H9 (cell line): ENCODE measurements around the gene CERS2. TPM values are rescaled to one million over a fixed set of nuclear protein-coding genes. Genes with fewer than 3 reads are reported as not detected.

ENCODE experiments used
- DNase-seq: peaks from one replicate; pipeline ENCODE4 v3.0.0-alpha.2; 2017
- H2AFZ ChIP-seq: one replicate; pipeline ENCODE4 v1.6.1; 2013; ENCODE audit warnings: mild to moderate bottlenecking, low read length, control low read depth, moderate library complexity
- H2AK5ac ChIP-seq: 2 replicates; pipeline ENCODE4 v1.6.1; 2013; ENCODE audit warnings: low read length, control low read depth, mixed read lengths; ENCODE audit not compliant: insufficient read length
- H2BK120ac ChIP-seq: one replicate; pipeline ENCODE4 v1.6.1; 2013; ENCODE audit warnings: low read depth, mild to moderate bottlenecking, low read length, control low read depth, inconsistent platforms; ENCODE audit not compliant: poor library complexity, severe bottlenecking
- H2BK12ac ChIP-seq: 2 replicates; pipeline ENCODE4 v1.6.1; 2013; ENCODE audit warnings: low read length, control low read depth, mixed read lengths, low read depth; ENCODE audit not compliant: insufficient read length
- H2BK15ac ChIP-seq: 2 replicates; pipeline ENCODE4 v1.6.1; 2013; ENCODE audit warnings: low read depth, low read length, control low read depth
- H2BK20ac ChIP-seq: one replicate; pipeline ENCODE4 v1.6.1; 2013; ENCODE audit warnings: low read depth, mild to moderate bottlenecking, low read length, control low read depth, inconsistent platforms; ENCODE audit not compliant: poor library complexity, severe bottlenecking
- H2BK5ac ChIP-seq: 2 replicates; pipeline ENCODE4 v1.6.1; 2013; ENCODE audit warnings: low read length, control low read depth, mixed read lengths; ENCODE audit not compliant: insufficient read length
- H3K14ac ChIP-seq: 2 replicates; pipeline ENCODE4 v1.6.1; 2013; ENCODE audit warnings: low read length, control low read depth; ENCODE audit not compliant: insufficient read depth
- H3K18ac ChIP-seq: 2 replicates; pipeline ENCODE4 v1.6.1; 2013; ENCODE audit warnings: low read depth, mild to moderate bottlenecking, mixed read lengths, low read length, control low read depth; ENCODE audit not compliant: insufficient read length
- H3K23ac ChIP-seq: 2 replicates; pipeline ENCODE4 v1.6.1; 2013; ENCODE audit warnings: low read length, control low read depth, mixed read lengths, low read depth; ENCODE audit not compliant: insufficient read length
- H3K23me2 ChIP-seq: 2 replicates; pipeline ENCODE4 v1.6.1; 2013; ENCODE audit warnings: low read depth, mild to moderate bottlenecking, mixed read lengths, low read length, control low read depth; ENCODE audit not compliant: insufficient read length, poor library complexity, severe bottlenecking
- H3K27ac ChIP-seq: 2 replicates; pipeline ENCODE4 v1.5.1; 2013; ENCODE audit warnings: low read length, control low read depth, mixed read lengths, low read depth; ENCODE audit not compliant: insufficient read length
- H3K27me3 ChIP-seq: 2 replicates; pipeline ENCODE4 v1.6.1; 2013; ENCODE audit warnings: low read length, control low read depth, inconsistent platforms; ENCODE audit not compliant: insufficient read depth
- H3K4ac ChIP-seq: 2 replicates; pipeline ENCODE4 v1.6.1; 2013; ENCODE audit warnings: low read depth, mild to moderate bottlenecking, control low read depth, inconsistent platforms, low read length, moderate library complexity
- H3K4me1 ChIP-seq: 2 replicates; pipeline ENCODE4 v1.6.1; 2013; ENCODE audit warnings: low read length, control low read depth, inconsistent platforms; ENCODE audit not compliant: insufficient read depth
- H3K4me2 ChIP-seq: 2 replicates; pipeline ENCODE4 v1.6.1; 2013; ENCODE audit warnings: low read length, control low read depth, mixed read lengths; ENCODE audit not compliant: insufficient read length, insufficient read depth
- H3K56ac ChIP-seq: 2 replicates; pipeline ENCODE4 v1.6.1; 2013; ENCODE audit warnings: low read depth, mild to moderate bottlenecking, mixed read lengths, low read length, control low read depth; ENCODE audit not compliant: insufficient read length
- H3K79me1 ChIP-seq: 2 replicates; pipeline ENCODE4 v1.6.1; 2013; ENCODE audit warnings: low read depth, mild to moderate bottlenecking, moderate library complexity, low read length, control low read depth, inconsistent platforms; ENCODE audit not compliant: insufficient read depth, poor library complexity, severe bottlenecking
- H3K79me2 ChIP-seq: 2 replicates; pipeline ENCODE4 v1.6.1; 2013; ENCODE audit warnings: low read length, control low read depth, inconsistent platforms; ENCODE audit not compliant: insufficient read depth
- H3K9ac ChIP-seq: 2 replicates; pipeline ENCODE4 v1.6.1; 2013; ENCODE audit warnings: low read length, control low read depth, mixed read lengths; ENCODE audit not compliant: insufficient read length; ENCODE audit errors: extremely low read depth
- H3K9me3 ChIP-seq: one replicate; pipeline ENCODE4 v1.6.1; 2013; ENCODE audit warnings: low read depth, low read length, inconsistent platforms; ENCODE audit not compliant: control insufficient read depth
- H3T11ph ChIP-seq: one replicate; pipeline ENCODE4 v1.6.1; 2013; ENCODE audit warnings: mild to moderate bottlenecking, low read length, control low read depth, inconsistent platforms
- H4K20me1 ChIP-seq: one replicate; pipeline ENCODE4 v1.6.1; 2013; ENCODE audit not compliant: control insufficient read depth, insufficient read length, insufficient read depth
- H4K5ac ChIP-seq: 2 replicates; pipeline ENCODE4 v1.6.1; 2013; ENCODE audit warnings: low read depth, mild to moderate bottlenecking, mixed read lengths, low read length, control low read depth; ENCODE audit not compliant: insufficient read length
- H4K8ac ChIP-seq: replicated peaks from 2 replicates; pipeline ENCODE4 v1.6.1; 2013; ENCODE audit warnings: low read length, control low read depth, mixed read lengths, low read depth; ENCODE audit not compliant: insufficient read length
- H4K91ac ChIP-seq: 2 replicates; pipeline ENCODE4 v1.6.1; 2013; ENCODE audit warnings: low read depth, mild to moderate bottlenecking, moderate library complexity, mixed read lengths, low read length, control low read depth; ENCODE audit not compliant: insufficient read length
- H3K27ac Mint-ChIP-seq, 3 experiments: 2 replicates in 2 of 3; 3 replicates in 1 of 3; pipeline ENCODE4 v1.8.0; 2020 to 2021; ENCODE audit warnings: mixed read lengths in 3 of 3, mild to moderate bottlenecking in 1 of 3, moderate library complexity in 1 of 3
- H3K27me3 Mint-ChIP-seq: 2 replicates; pipeline ENCODE4 v1.8.0; 2021; ENCODE audit warnings: low read depth, mild to moderate bottlenecking, moderate library complexity, mixed read lengths
- H3K36me3 Mint-ChIP-seq, 3 experiments: 2 replicates in 2 of 3; 3 replicates in 1 of 3; pipeline ENCODE4 v1.8.0; 2020 to 2021; ENCODE audit warnings: low read depth in 3 of 3, mixed read lengths in 3 of 3; ENCODE audit not compliant: insufficient read depth in 1 of 3
- H3K4me1 Mint-ChIP-seq, 2 experiments: 2 replicates each; pipeline ENCODE4 v1.8.0; 2020; ENCODE audit warnings: mixed read lengths in 2 of 2
- H3K4me3 Mint-ChIP-seq, 2 experiments: 2 replicates in 1 of 2; 3 replicates in 1 of 2; pipeline ENCODE4 v1.8.0; 2020 to 2021; ENCODE audit warnings: mild to moderate bottlenecking in 2 of 2, mixed read lengths in 2 of 2, moderate library complexity in 1 of 2
- H3K9me3 Mint-ChIP-seq, 2 experiments: 2 replicates in 1 of 2; 3 replicates in 1 of 2; pipeline ENCODE4 v1.8.0; 2020; ENCODE audit warnings: mild to moderate bottlenecking in 2 of 2, mixed read lengths in 2 of 2, moderate library complexity in 1 of 2
- CTCF ChIP-seq: fragments of 200-600 bp; sonication (generic); conservative IDR thresholded peaks from 3 replicates; pipeline ENCODE4 v1.8.0; 2021; ENCODE audit warnings: antibody characterized with exemption, mild to moderate bottlenecking
- WGBS: extraction: QIAGEN DNeasy Blood & Tissue Kit; methylation state at CpG from one replicate; pipeline ENCODE4 v1.1.7; 2013; ENCODE audit warnings: missing lambda C conversion rate, low lambda C conversion rate, mixed read lengths; ENCODE audit not compliant: insufficient read length; ENCODE audit errors: extremely low coverage; 5-methylcytosine and 5-hydroxymethylcytosine counted together
- total RNA-seq: library from RNA; stranded (reverse); gene quantifications from 2 replicates; pipeline ENCODE4 v1.2.1, GENCODE V29; 2021

The CERS2 gene
- total RNA-seq, 1 experiment from 2014 or later = 201 TPM

DNA sequence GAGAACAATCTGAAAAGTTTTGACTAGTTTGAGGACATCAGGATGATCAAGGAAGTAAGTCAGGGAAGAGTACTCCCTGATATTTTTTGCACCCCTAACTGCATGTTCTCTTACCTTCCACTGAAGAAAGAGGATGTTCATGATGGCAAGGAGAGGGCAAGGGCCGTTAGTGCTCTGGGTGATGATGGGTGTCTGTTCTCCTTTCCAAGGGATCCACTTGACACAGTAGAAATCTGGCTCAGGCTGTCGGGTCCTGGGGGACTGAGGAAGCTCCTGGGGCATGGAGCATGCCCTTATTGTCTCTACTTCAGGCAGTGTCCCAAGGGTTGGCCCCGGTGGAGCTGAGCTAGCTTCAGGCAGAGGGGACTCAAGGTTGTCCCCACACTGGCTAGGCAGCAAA, 27.4 kb upstream of the CERS2 start:
- no peak overlapping the region for H4K5ac ChIP-seq
- H3K27me3 ChIP-seq = no peaks in the 10 kb centered on the region
- no peak overlapping the region for H3K14ac ChIP-seq
- no peak overlapping the region for H2AK5ac ChIP-seq
- no peak overlapping the region for H3K56ac ChIP-seq
- no peaks in the 10 kb centered on the region for H3K9me3 ChIP-seq
- H2BK15ac ChIP-seq = no peak overlapping the region
- no peak for DNase-seq
- H3K4ac ChIP-seq = no peak overlapping the region
- 0 out of 7 replicates have a peak overlapping the region, but pooled peaks of 1 of the 3 experiments have one; percentile 21 for H3K27ac Mint-ChIP-seq
- H3K9ac ChIP-seq = no peak overlapping the region
- H2AFZ ChIP-seq = no peak overlapping the region
- H3K4me3 Mint-ChIP-seq = no peak overlapping the region; a peak in 1 of 5 replicates
- H4K8ac ChIP-seq = no peak overlapping the region
- H2BK20ac ChIP-seq = no peak overlapping the region
- H3K4me1 Mint-ChIP-seq = peaks cover 18 to 24% of the 10 kb centered on the region in 2 experiments
- no peaks in the 10 kb centered on the region; the same call in 1 of the 2 replicates for H3K27me3 Mint-ChIP-seq
- peaks cover 3% of the 10 kb centered on the region; the same call in 1 of the 2 replicates for H3K4me1 ChIP-seq
- no peak overlapping the region for H3K18ac ChIP-seq
- no peak overlapping the region for H3K27ac ChIP-seq
- H3T11ph ChIP-seq = no peak overlapping the region
- no peak overlapping the region for H3K4me2 ChIP-seq
- H2BK120ac ChIP-seq = no peak overlapping the region
- WGBS = no CpG with 5 or more reads among the region's 3 CpGs
- H4K20me1 ChIP-seq = no peaks in the 10 kb centered on the region
- no peaks in the 10 kb centered on the region for H3K79me2 ChIP-seq
- H2BK5ac ChIP-seq = no peak overlapping the region
- no peaks in the 10 kb centered on the region for H3K79me1 ChIP-seq
- H4K91ac ChIP-seq = no peak overlapping the region
- H3K23ac ChIP-seq = no peak overlapping the region
- H3K23me2 ChIP-seq = peaks cover 4% of the 10 kb centered on the region
- no peak for TF ChIP-seq CTCF
- no peaks in the 10 kb centered on the region for H3K9me3 Mint-ChIP-seq
- no peak overlapping the region for H2BK12ac ChIP-seq
- H3K36me3 Mint-ChIP-seq = peaks cover 0 to 10% (median 5%) of the 10 kb centered on the region in 3 experiments; a peak in 2 of 7 replicates
